Vagina (tissue), 2 donors: ENCODE measurements around the gene ABHD10.

ENCODE experiments used
- POLR2A ChIP-seq, 2 donors: fragments of 450-650 bp; IDR thresholded peaks; one replicate each; pipeline ENCODE4 v1.6.1; 2017; ENCODE audit warnings: antibody characterized with exemption in 2 of 2, mild to moderate bottlenecking in 2 of 2, moderate library complexity in 2 of 2
- POLR2AphosphoS5 ChIP-seq, 2 donors: sonication (generic); formaldehyde crosslinking; IDR thresholded peaks; one replicate each; pipeline ENCODE4 v1.9.0; 2017; ENCODE audit warnings: antibody characterized with exemption in 2 of 2, mild to moderate bottlenecking in 2 of 2, low read depth in 1 of 2; ENCODE audit not compliant: insufficient read depth in 1 of 2
- TF ChIP-seq, protein P1 (sequence below), 3 experiments: fragments of 450-650 bp in 2 of 3; fragments of 200-600 bp in 1 of 3; sonication (generic) in 1 of 3; IDR thresholded peaks; one replicate each; pipeline ENCODE4 v1.5.1; 2017 to 2019; ENCODE audit warnings: antibody characterized with exemption in 3 of 3, mild to moderate bottlenecking in 2 of 3, moderate library complexity in 2 of 3

DNA sequence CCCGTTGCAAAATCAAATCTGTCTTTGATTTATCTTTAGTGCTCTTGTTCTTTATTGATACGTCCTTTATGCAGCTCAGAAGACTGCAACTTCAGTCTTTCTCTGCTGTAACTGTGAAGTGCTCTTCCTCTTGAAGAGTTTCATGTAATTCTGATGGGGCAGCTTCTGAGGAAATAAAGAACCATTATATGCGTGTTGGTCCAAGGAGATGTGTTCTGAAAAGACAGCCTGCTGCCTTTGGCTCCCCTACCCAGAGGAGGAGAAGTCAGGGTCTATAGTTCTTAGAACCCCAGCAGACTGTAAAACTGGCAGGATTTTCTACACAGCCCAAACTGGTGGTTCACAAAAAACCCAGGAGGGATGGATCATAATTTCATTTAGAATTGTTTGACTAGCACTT, 22.4 kb upstream of the ABHD10 start:
- TF ChIP-seq, protein P1, sequence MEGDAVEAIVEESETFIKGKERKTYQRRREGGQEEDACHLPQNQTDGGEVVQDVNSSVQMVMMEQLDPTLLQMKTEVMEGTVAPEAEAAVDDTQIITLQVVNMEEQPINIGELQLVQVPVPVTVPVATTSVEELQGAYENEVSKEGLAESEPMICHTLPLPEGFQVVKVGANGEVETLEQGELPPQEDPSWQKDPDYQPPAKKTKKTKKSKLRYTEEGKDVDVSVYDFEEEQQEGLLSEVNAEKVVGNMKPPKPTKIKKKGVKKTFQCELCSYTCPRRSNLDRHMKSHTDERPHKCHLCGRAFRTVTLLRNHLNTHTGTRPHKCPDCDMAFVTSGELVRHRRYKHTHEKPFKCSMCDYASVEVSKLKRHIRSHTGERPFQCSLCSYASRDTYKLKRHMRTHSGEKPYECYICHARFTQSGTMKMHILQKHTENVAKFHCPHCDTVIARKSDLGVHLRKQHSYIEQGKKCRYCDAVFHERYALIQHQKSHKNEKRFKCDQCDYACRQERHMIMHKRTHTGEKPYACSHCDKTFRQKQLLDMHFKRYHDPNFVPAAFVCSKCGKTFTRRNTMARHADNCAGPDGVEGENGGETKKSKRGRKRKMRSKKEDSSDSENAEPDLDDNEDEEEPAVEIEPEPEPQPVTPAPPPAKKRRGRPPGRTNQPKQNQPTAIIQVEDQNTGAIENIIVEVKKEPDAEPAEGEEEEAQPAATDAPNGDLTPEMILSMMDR (IDR thresholded peaks at IDR 0.05): no peak
- TF ChIP-seq POLR2AphosphoS5 (IDR thresholded peaks at IDR 0.05; ENCODE audit: insufficient read depth in 1 of 2, low read depth in 1 of 2): no peak
- no peak for TF ChIP-seq POLR2A (IDR thresholded peaks at IDR 0.05)
